Activated naive CD4-positive, alpha-beta T cell treated with anti-CD3 and anti-CD28 coated beads, Interleukin-2, amount 50 U/mL, for 16 hours (primary cell): ENCODE data around the gene LRP8.
A peak's percentile ranks its signal among the peaks of the same experiment; 100 is the strongest.

Source experiments
- DNase-seq: peaks from one replicate; pipeline ENCODE4 v3.0.0-alpha.2; 2020

Gene LRP8

GRCh38 chr1:53339736-53340635, 12.1 kb upstream of the LRP8 start:
- DNase-seq, result no peak

- no peak for DNase-seq
Measured at GRCh38 chr1:53338423-53338822, 10.6 kb upstream of the LRP8 start.

GRCh38 chr1:53337499-53337898, 9.6 kb upstream of the LRP8 start:
- no peak for DNase-seq

GRCh38 chr1:53336146-53336545, 8.3 kb upstream of the LRP8 start:
- DNase-seq, result no peak

GRCh38 chr1:53335661-53336060, 7.8 kb upstream of the LRP8 start:
- DNase-seq, result no peak

GRCh38 chr1:53334781-53335180, 6.9 kb upstream of the LRP8 start:
- no peak for DNase-seq

- no peak for DNase-seq
Measured at GRCh38 chr1:53334312-53334711, 6.4 kb upstream of the LRP8 start.

GRCh38 chr1:53332833-53333232, 5.0 kb upstream of the LRP8 start:
- DNase-seq, result no peak

GRCh38 chr1:53332186-53332564, 4.3 kb upstream of the LRP8 start:
- DNase-seq, result no peak

GRCh38 chr1:53331446-53332185, 3.7 kb upstream of the LRP8 start:
- no peak for DNase-seq

- peak; percentile 3 for DNase-seq
Measured at GRCh38 chr1:53330819-53331218, 2.9 kb upstream of the LRP8 start.

GRCh38 chr1:53328541-53329499, 950 bp upstream of the LRP8 start:
- DNase-seq, result peak; percentile 13

GRCh38 chr1:53327182-53327913, 522 bp downstream of the LRP8 start:
- DNase-seq, result peak; percentile 67

GRCh38 chr1:53326598-53327181, 1.2 kb downstream of the LRP8 start:
- DNase-seq, result peak; percentile 51

- DNase-seq, result peak; percentile 96
Measured at GRCh38 chr1:53326088-53326597, 1.7 kb downstream of the LRP8 start.

GRCh38 chr1:53325326-53326087, 2.4 kb downstream of the LRP8 start:
- DNase-seq, result no peak

- no peak for DNase-seq
Measured at GRCh38 chr1:53324728-53325297, 3.1 kb downstream of the LRP8 start.

GRCh38 chr1:53324321-53324720, 3.5 kb downstream of the LRP8 start:
- no peak for DNase-seq

- no peak for DNase-seq
Measured at GRCh38 chr1:53323316-53323715, 4.6 kb downstream of the LRP8 start.
